PC-9 (cell line): Measurements from ENCODE around the gene AKAP6.

Experiments used
- EZH2 ChIP-seq: fragments of 200-600 bp; sonication (generic); IDR thresholded peaks from 2 replicates; pipeline ENCODE4 v1.8.0; 2017; ENCODE audit warnings: antibody characterized with exemption, low read depth
- TF ChIP-seq, protein P1 (sequence below): fragments of 200-600 bp; sonication (generic); conservative IDR thresholded peaks from 2 replicates; pipeline ENCODE4 v1.6.1; 2017; ENCODE audit warnings: mixed run types, antibody characterized with exemption, mild to moderate bottlenecking, moderate library complexity

DNA sequence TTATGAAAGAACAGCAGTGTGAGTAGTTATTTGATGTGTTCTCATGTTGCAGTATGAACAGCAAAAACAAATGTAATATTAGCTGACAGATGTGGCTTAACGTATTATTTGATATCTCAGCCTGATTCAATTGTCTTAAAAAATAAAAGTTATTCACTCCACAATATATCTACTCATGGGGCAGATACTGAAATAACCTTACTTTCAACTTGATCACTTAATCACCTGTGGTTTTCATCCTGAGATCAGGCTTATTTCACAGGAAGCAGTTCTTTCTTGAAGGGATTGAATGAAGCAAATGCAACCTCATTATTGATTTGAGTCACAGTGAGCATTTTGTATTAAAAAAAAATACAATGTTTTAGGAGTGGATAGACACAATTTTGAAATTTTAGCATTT lies 90.3 kb downstream of the AKAP6 start:
- TF ChIP-seq, protein P1, sequence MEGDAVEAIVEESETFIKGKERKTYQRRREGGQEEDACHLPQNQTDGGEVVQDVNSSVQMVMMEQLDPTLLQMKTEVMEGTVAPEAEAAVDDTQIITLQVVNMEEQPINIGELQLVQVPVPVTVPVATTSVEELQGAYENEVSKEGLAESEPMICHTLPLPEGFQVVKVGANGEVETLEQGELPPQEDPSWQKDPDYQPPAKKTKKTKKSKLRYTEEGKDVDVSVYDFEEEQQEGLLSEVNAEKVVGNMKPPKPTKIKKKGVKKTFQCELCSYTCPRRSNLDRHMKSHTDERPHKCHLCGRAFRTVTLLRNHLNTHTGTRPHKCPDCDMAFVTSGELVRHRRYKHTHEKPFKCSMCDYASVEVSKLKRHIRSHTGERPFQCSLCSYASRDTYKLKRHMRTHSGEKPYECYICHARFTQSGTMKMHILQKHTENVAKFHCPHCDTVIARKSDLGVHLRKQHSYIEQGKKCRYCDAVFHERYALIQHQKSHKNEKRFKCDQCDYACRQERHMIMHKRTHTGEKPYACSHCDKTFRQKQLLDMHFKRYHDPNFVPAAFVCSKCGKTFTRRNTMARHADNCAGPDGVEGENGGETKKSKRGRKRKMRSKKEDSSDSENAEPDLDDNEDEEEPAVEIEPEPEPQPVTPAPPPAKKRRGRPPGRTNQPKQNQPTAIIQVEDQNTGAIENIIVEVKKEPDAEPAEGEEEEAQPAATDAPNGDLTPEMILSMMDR = no peak
- TF ChIP-seq EZH2 = no peak
